Hepatocyte (in vitro differentiated cells): ENCODE results near the gene CSMD2. TPM values are rescaled to one million over a fixed set of nuclear protein-coding genes. Genes with fewer than 3 reads are reported as not detected.

Experiments used
- DNase-seq: peaks from one replicate; pipeline ENCODE4 v3.0.0-alpha.2; 2016; ENCODE audit warnings: low spot score
- H2AFZ ChIP-seq: fragments of 200-600 bp; sonication (generic); 2 replicates; pipeline ENCODE4 v1.6.0; 2016; ENCODE audit warnings: antibody characterized with exemption, mild to moderate bottlenecking
- H3K27ac ChIP-seq: fragments of 200-600 bp; sonication (generic); 2 replicates; pipeline ENCODE4 v1.5.1; 2016; ENCODE audit warnings: mild to moderate bottlenecking
- H3K27me3 ChIP-seq: fragments of 200-600 bp; sonication (generic); 2 replicates; pipeline ENCODE4 v1.6.1; 2016
- H3K36me3 ChIP-seq: fragments of 200-600 bp; sonication (generic); replicated peaks from 2 replicates; pipeline ENCODE4 v1.5.1; 2016; ENCODE audit warnings: low read depth; ENCODE audit not compliant: insufficient read depth
- H3K4me1 ChIP-seq: fragments of 200-600 bp; sonication (generic); 2 replicates; pipeline ENCODE4 v1.5.1; 2016; ENCODE audit warnings: mild to moderate bottlenecking, moderate library complexity; ENCODE audit not compliant: insufficient read depth
- H3K4me2 ChIP-seq: fragments of 200-600 bp; sonication (generic); 2 replicates; pipeline ENCODE4 v1.6.0; 2016
- H3K4me3 ChIP-seq: fragments of 200-600 bp; sonication (generic); 2 replicates; pipeline ENCODE4 v1.5.1; 2016; ENCODE audit warnings: mild to moderate bottlenecking
- H3K79me2 ChIP-seq: fragments of 200-600 bp; sonication (generic); 2 replicates; pipeline ENCODE4 v1.6.0; 2017; ENCODE audit warnings: mild to moderate bottlenecking
- H3K9me2 ChIP-seq: fragments of 200-600 bp; sonication (generic); replicated peaks from 2 replicates; pipeline ENCODE4 v1.6.0; 2017; ENCODE audit warnings: mild to moderate bottlenecking; ENCODE audit not compliant: insufficient read depth
- H3K9me3 ChIP-seq: fragments of 200-600 bp; sonication (generic); 2 replicates; pipeline ENCODE4 v1.5.1; 2016; ENCODE audit warnings: low read depth, mild to moderate bottlenecking
- H4K20me1 ChIP-seq: fragments of 200-600 bp; sonication (generic); 2 replicates; pipeline ENCODE4 v1.6.0; 2016; ENCODE audit warnings: mild to moderate bottlenecking; ENCODE audit not compliant: insufficient read depth, poor library complexity, severe bottlenecking
- EZH2 ChIP-seq: fragments of 200-600 bp; sonication (generic); IDR thresholded peaks from 2 replicates; pipeline ENCODE4 v1.6.1; 2016; ENCODE audit warnings: antibody characterized with exemption, mild to moderate bottlenecking, borderline replicate concordance
- EZH2phosphoT487 ChIP-seq: fragments of 200-600 bp; sonication (generic); IDR thresholded peaks from one replicate; pipeline ENCODE4 v1.6.1; 2018; ENCODE audit warnings: antibody characterized with exemption, mild to moderate bottlenecking, low read depth, moderate library complexity; ENCODE audit not compliant: unreplicated experiment, severe bottlenecking
- WGBS: methylation state at CpG from one replicate; pipeline ENCODE4 v1.1.6; 2016; ENCODE audit warnings: low lambda C conversion rate; ENCODE audit errors: missing lambda C conversion rate; 5-methylcytosine and 5-hydroxymethylcytosine counted together
- polyA plus RNA-seq: library from polyadenylated mRNA; unstranded; fragments of >200 nt; fragmentation: Nextera tagmentation; extraction: Ambion mirVana; gene quantifications from 2 replicates; pipeline ENCODE4 v1.2.1, GENCODE V29; 2016
- total RNA-seq: library from RNA; depleted of rRNA; stranded (reverse); fragments of >200 nt; gene quantifications from 2 replicates; pipeline ENCODE4 v1.2.3, GENCODE V29; 2014
- TF ChIP-seq, protein P1 (sequence below): fragments of 200-600 bp; sonication (generic); IDR thresholded peaks from 2 replicates; pipeline ENCODE4 v1.5.1; 2016; ENCODE audit warnings: antibody characterized with exemption, mild to moderate bottlenecking; ENCODE audit not compliant: poor library complexity

The CSMD2 gene
- total and polyA plus RNA-seq, 2 experiments from 2014 or later, result 0.10 to 0.37 TPM

DNA sequence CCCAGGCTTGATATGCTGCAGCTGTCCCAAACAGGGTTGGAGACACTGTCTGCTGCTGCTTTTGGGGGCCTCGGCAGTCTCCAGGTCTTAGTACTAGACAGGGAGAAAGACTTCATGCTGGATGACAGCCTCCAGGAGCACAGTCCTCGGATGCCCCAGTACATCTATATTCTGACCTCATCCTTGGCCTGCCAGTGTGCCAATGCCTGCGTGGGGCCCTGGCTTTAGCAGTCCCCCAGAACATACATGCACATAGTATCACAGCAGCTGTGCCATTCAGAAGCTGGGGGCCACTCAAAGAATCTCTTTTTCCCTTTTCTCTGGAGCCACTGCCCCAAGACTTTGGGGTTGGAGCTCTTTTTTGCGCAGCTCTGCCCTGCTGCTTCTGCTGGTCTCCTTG is 697.0 kb downstream of the CSMD2 start:
- Histone ChIP-seq H3K79me2 (peaks cover 2% of the 10 kb centered on the region), H3K36me3 (no peaks in the 10 kb centered on the region), H3K27ac (no peak overlapping the region), H3K9me3 (no peaks in the 10 kb centered on the region), H3K4me1 (peaks cover under 1% of the 10 kb centered on the region), H4K20me1 (no peaks in the 10 kb centered on the region), H3K27me3 (no peaks in the 10 kb centered on the region), H3K4me3 (no peak overlapping the region), H3K4me2 (no peak overlapping the region), H2AFZ (no peak overlapping the region), H3K9me2 (no peaks in the 10 kb centered on the region)
- TF ChIP-seq, protein P1, sequence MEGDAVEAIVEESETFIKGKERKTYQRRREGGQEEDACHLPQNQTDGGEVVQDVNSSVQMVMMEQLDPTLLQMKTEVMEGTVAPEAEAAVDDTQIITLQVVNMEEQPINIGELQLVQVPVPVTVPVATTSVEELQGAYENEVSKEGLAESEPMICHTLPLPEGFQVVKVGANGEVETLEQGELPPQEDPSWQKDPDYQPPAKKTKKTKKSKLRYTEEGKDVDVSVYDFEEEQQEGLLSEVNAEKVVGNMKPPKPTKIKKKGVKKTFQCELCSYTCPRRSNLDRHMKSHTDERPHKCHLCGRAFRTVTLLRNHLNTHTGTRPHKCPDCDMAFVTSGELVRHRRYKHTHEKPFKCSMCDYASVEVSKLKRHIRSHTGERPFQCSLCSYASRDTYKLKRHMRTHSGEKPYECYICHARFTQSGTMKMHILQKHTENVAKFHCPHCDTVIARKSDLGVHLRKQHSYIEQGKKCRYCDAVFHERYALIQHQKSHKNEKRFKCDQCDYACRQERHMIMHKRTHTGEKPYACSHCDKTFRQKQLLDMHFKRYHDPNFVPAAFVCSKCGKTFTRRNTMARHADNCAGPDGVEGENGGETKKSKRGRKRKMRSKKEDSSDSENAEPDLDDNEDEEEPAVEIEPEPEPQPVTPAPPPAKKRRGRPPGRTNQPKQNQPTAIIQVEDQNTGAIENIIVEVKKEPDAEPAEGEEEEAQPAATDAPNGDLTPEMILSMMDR, result no peak
- TF ChIP-seq EZH2, result no peak
- TF ChIP-seq EZH2phosphoT487, result no peak
- DNase-seq, result no peak
- 96% methylated on average over 4 of the region's 4 CpGs for WGBS

DNA sequence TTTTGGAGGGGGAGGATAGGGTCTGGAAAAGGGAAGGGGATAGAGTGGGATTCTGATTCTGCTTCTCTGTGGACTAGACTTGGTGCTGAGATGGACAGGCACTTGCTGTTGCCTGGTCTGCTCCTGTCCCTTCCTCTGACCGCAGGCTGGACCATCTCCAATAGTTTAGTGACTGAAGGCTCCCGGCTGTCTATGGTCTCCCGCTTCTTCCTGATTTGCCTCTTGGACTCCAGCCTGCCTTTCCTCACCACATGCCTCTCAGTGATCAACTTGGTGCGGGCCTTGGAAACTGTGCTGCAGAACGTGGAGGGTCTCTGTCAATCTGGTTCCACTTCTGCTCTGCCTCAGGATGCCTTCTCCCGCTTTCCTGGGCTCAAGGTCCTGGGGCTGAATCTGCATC is 698.9 kb downstream of the CSMD2 start:
- DNase-seq, result no peak
- Histone ChIP-seq H3K9me3 (no peaks in the 10 kb centered on the region), H3K4me2 (no peak overlapping the region), H3K9me2 (no peaks in the 10 kb centered on the region), H3K4me1 (no peaks in the 10 kb centered on the region), H4K20me1 (no peaks in the 10 kb centered on the region), H3K79me2 (no peaks in the 10 kb centered on the region), H3K27me3 (no peaks in the 10 kb centered on the region), H2AFZ (no peak overlapping the region), H3K36me3 (no peaks in the 10 kb centered on the region), H3K4me3 (no peak overlapping the region), H3K27ac (no peak overlapping the region)
- WGBS, result 91% methylated on average over 6 of the region's 6 CpGs
- TF ChIP-seq EZH2phosphoT487 (no peak), EZH2 (no peak)
- TF ChIP-seq, protein P1, result no peak

DNA sequence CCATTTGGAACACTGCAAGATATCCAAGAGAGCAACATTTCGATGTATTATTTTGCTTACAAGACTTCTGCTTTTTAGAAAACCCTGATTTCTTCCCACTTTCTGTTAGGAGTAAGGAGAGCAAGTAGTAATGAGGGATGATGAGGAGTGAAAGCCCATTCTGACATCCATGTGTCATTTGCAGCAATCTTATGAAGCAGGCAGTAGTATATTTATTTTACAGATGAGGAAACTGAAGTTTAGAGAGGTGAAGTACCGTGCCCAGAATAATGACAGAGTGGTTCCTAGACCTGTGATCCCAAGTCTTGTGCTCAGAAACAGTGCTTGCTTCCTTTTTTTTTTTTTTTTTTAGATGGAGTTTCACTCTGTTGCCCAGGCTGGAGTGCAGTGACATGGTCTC is 699.7 kb downstream of the CSMD2 start:
- 95% methylated on average over 2 of the region's 2 CpGs for WGBS
- Histone ChIP-seq H3K4me2 (no peak overlapping the region), H2AFZ (no peak overlapping the region), H3K4me1 (no peaks in the 10 kb centered on the region), H3K9me2 (no peaks in the 10 kb centered on the region), H3K27me3 (no peaks in the 10 kb centered on the region), H3K36me3 (no peaks in the 10 kb centered on the region), H4K20me1 (no peaks in the 10 kb centered on the region), H3K27ac (no peak overlapping the region), H3K9me3 (no peaks in the 10 kb centered on the region), H3K4me3 (no peak overlapping the region), H3K79me2 (no peaks in the 10 kb centered on the region)
- DNase-seq, result no peak
- TF ChIP-seq, protein P1, result no peak
- no peak for TF ChIP-seq EZH2phosphoT487
- no peak for TF ChIP-seq EZH2

DNA sequence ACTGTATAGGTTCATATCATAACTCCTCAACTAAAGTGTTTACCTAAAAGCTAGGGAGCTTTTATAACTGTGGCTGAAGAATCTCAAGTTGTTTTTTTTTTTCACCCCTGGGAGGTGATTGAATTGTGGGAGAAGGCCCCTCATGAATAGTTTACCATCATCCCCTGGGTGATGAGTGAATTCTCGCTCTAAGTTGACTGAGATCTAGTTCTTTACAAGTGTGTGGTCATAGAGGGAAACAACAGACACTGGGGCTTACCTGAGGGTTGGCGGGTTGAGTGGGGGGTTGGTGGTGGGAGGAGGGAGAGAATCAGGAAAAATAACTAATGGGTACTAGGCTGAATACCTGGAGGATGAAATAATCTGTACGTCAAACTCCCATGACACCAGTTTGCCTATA is 700.5 kb downstream of the CSMD2 start:
- no peak overlapping the region for H3K27ac ChIP-seq

More for the DNA sequence above, 700.5 kb downstream of the CSMD2 start:
- Histone ChIP-seq H2AFZ (no peak overlapping the region), H3K27me3 (no peaks in the 10 kb centered on the region), H3K4me1 (no peaks in the 10 kb centered on the region), H3K36me3 (no peaks in the 10 kb centered on the region), H3K4me2 (no peak overlapping the region), H3K4me3 (no peak overlapping the region), H3K9me2 (no peaks in the 10 kb centered on the region), H3K79me2 (no peaks in the 10 kb centered on the region), H3K9me3 (no peaks in the 10 kb centered on the region), H4K20me1 (no peaks in the 10 kb centered on the region)
- no peak for TF ChIP-seq EZH2phosphoT487
- TF ChIP-seq, protein P1, result no peak
- TF ChIP-seq EZH2, result no peak
- no peak for DNase-seq
- WGBS, result 93% methylated on average over 3 of the region's 3 CpGs
